WI38 (cell line): ENCODE measurements around the gene PSMD11.

Source experiments
- H3K4me3 ChIP-seq: 2 replicates; pipeline ENCODE4 v1.5.1; 2011; ENCODE audit warnings: low read depth, mild to moderate bottlenecking, control low read depth, low read length
- CTCF ChIP-seq: IDR thresholded peaks from 2 replicates; pipeline ENCODE4 v1.5.1; 2012; ENCODE audit warnings: low read depth, mild to moderate bottlenecking, control low read depth, low read length

The PSMD11 gene

GRCh38 chr17:32452281-32452680, 8.0 kb downstream of the PSMD11 start:
- TF ChIP-seq CTCF: no peak
- no peak overlapping the region for H3K4me3 ChIP-seq

- no peak overlapping the region for H3K4me3 ChIP-seq
- no peak for TF ChIP-seq CTCF
Measured at GRCh38 chr17:32453370-32453769, 9.1 kb downstream of the PSMD11 start.

- no peak overlapping the region for H3K4me3 ChIP-seq
- TF ChIP-seq CTCF: no peak
Measured at GRCh38 chr17:32458371-32458770, 14.1 kb downstream of the PSMD11 start.

- TF ChIP-seq CTCF: no peak
- no peak overlapping the region for H3K4me3 ChIP-seq
Measured at GRCh38 chr17:32460054-32460453, 15.7 kb downstream of the PSMD11 start.

- no peak for TF ChIP-seq CTCF
- H3K4me3 ChIP-seq: no peak overlapping the region
Measured at GRCh38 chr17:32461498-32461852, 17.2 kb downstream of the PSMD11 start.

- H3K4me3 ChIP-seq: no peak overlapping the region
- TF ChIP-seq CTCF: peak; percentile 51
Measured at GRCh38 chr17:32461853-32462617, 17.7 kb downstream of the PSMD11 start.

- H3K4me3 ChIP-seq: no peak overlapping the region
- TF ChIP-seq CTCF: no peak
Measured at GRCh38 chr17:32463304-32463703, 19.0 kb downstream of the PSMD11 start.
